Measurements from ENCODE around the gene CDKN1C.

The CDKN1C gene

DNA sequence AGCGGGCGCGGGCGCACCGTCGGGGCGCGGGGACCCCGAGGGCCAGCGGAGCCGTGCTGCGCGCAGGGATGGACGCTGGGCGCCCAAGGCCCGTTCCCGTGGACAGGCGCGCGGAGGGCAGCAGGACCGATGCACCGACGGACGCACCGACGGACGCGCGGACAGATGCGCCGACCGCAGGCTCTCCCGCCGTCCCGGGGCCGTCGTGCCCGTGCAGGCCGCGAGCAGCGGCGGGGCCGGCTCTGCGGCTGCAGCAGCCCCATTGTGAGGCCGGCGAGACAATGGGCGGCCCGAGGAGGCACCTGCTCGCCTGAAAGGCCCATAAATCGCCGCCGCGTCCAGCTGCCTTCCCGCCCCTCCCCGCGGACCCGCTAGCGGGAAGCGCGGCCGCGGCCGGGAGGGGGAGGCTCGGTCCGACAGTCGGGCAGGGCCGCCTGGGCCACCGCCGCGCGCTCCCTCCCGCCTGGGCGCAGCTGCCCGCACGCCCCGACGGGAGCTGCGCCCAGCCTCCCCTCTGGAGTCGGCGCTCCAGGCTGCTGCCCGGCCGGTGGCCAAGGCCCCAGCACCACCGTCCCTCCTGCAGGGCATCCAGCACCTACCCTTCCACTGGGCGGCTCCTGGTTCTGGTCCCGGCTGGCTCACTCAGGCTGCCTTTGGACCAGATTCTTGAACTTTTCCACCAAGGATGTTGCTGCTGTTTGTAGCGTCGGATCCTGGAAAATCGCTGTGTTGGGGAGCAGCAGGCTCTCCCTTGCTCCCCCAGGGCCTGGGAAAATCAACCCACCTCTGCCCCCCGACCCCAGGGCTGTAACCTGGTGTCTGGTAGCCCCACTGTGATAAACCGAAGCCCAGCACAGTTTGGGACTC lies 15.8 kb downstream of the CDKN1C start:
- CTCF ChIA-PET = interaction anchor here (2.7 kb wide), 1 partner anchor 337 kb away, joined by 7 read pairs; no protein-coding TSS in a partner anchor
- TF ChIP-seq, protein P1, sequence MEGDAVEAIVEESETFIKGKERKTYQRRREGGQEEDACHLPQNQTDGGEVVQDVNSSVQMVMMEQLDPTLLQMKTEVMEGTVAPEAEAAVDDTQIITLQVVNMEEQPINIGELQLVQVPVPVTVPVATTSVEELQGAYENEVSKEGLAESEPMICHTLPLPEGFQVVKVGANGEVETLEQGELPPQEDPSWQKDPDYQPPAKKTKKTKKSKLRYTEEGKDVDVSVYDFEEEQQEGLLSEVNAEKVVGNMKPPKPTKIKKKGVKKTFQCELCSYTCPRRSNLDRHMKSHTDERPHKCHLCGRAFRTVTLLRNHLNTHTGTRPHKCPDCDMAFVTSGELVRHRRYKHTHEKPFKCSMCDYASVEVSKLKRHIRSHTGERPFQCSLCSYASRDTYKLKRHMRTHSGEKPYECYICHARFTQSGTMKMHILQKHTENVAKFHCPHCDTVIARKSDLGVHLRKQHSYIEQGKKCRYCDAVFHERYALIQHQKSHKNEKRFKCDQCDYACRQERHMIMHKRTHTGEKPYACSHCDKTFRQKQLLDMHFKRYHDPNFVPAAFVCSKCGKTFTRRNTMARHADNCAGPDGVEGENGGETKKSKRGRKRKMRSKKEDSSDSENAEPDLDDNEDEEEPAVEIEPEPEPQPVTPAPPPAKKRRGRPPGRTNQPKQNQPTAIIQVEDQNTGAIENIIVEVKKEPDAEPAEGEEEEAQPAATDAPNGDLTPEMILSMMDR (IDR thresholded peaks at IDR 0.05; ENCODE audit: insufficient read depth, low read length, missing control alignments) = no peak
- POLR2A ChIA-PET = no interaction called here
- no peak overlapping the region for H3K4me3 ChIP-seq (ENCODE audit: low read depth, low read length)
- DNase-seq (ENCODE audit: low read depth, low spot score) = no peak

DNA sequence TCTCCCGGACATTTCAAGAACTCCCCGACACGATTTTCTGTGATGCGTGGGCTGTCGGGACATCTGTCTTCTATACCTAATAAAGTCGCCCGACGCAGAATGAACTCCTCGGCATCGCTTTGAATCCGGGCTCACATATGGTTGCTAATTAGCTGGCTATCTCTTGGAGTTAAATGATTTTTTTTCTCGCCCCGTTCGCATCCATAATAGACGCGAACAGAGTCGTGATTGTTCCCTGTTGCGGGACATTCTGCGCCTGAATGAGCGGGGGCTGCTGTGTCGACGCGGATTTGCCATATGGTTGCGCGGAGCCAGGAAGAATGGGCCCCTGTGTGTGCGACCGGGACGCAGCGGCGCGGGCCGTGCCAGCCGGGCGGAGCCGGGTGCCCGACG lies 16.4 kb downstream of the CDKN1C start:
- POLR2A ChIA-PET = no interaction called here
- H3K4me3 ChIP-seq (ENCODE audit: low read depth, low read length) = no peak overlapping the region
- CTCF ChIA-PET = interaction anchor here (2.7 kb wide), 1 partner anchor 336 kb away, joined by 7 read pairs; no protein-coding TSS in a partner anchor
- no peak for DNase-seq (ENCODE audit: low read depth, low spot score)
- TF ChIP-seq, protein P1 (IDR thresholded peaks at IDR 0.05; ENCODE audit: insufficient read depth, low read length, missing control alignments) = no peak

DNA sequence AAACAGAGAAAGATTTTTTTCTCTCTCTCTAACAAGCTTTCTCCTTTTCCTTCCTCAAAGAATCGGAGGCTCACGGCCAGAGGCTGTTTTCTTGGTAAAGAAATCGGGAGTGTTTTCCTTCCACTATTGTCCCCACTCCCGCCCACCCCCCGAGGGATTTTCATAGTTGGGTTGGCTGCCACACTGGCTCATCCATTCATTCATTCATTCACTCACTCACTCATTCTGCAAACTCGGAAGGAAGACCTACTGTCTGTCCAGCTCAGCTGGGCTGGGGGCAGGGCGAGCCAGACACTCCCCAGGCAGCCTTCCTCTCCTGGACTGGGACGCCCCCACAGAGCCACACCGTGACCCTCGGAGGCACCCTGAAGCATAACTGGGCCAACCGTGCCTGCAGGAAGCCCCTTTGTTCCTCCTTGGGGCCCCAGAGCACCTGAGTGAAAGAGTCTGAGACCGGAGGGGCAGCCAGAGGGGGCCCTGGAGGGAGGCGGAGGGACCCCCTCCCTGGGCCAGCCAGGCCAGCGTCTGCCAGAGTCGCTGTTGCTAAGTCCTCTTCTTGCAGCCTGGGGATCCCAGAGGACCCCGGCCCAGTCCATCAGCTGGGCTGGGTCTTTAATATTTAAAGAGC lies 17.0 kb downstream of the CDKN1C start:
- TF ChIP-seq, protein P1 (IDR thresholded peaks at IDR 0.05; ENCODE audit: insufficient read depth, low read length, missing control alignments) = no peak
- no peak overlapping the region for H3K4me3 ChIP-seq (ENCODE audit: low read depth, low read length)
- POLR2A ChIA-PET = no interaction called here

DNA sequence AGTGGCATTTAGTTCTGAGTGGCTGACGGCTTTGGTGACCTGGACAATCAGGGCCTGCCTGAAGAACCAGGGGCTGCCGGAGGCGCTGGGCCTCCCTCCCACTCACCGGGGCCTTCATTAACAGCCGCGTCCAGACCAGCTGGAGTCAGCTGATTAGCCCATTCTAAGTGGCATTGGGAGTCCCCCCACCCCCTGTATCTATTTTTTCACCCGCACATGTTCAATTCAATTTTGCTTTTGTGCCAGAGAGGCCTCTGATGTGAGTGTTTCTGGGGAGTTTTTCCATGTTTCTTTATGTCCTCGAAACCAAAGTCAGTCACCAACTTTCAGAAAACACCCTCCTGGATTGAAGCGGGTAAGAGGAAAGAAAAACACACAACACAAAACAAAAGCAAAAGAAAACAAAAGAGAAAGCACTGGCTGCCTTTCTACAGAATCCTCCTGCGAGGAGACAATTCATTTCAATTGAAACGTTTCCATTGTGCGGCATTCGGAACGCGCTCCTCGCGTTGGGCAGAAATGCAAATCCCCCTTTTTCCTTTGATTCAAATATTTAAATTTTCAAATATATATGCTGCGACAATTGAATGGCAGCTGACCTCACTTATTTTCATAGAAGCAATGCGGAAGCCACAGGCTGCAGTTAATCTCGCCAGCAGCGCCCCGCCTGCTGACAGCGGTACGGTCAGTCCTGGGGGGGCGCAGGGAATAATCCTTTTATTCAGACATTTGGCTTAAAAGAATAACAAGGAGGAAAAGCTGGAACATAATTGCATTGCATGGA lies 17.7 kb downstream of the CDKN1C start:
- CTCF ChIA-PET = interaction anchor here (2.7 kb wide), 1 partner anchor 335 kb away, joined by 7 read pairs; no protein-coding TSS in a partner anchor
- POLR2A ChIA-PET = no interaction called here
- no peak for DNase-seq (ENCODE audit: low read depth, low spot score)
- TF ChIP-seq, protein P1 (IDR thresholded peaks at IDR 0.05; ENCODE audit: insufficient read depth, low read length, missing control alignments) = no peak
- H3K4me3 ChIP-seq (ENCODE audit: low read depth, low read length) = no peak overlapping the region

More for the DNA sequence above, 17.0 kb downstream of the CDKN1C start:
- CTCF ChIA-PET = interaction anchor here (2.7 kb wide), 1 partner anchor 335 kb away, joined by 7 read pairs; no protein-coding TSS in a partner anchor
- DNase-seq (ENCODE audit: low read depth, low spot score) = no peak

- ChIA-PET CTCF (no interaction called here), POLR2A (no interaction called here)
- TF ChIP-seq, protein P1 (IDR thresholded peaks at IDR 0.05; ENCODE audit: insufficient read depth, low read length, missing control alignments) = no peak
- no peak overlapping the region for H3K4me3 ChIP-seq (ENCODE audit: low read depth, low read length)
- no peak for DNase-seq (ENCODE audit: low read depth, low spot score)
Observed at GRCh38 chr11:2867142-2867541, 18.4 kb downstream of the CDKN1C start.

Measured in AG04449 (cell line).